Heart left ventricle (tissue), 13 donors: ENCODE data around the gene CAMTA1.

Experiments used
- CTCF ChIP-seq, 12 donors: fragments of 200-600 bp; sonication (generic) in 4 of 12; IDR thresholded peaks; one replicate each; pipeline versions ENCODE4 v1.5.0 to v1.8.0; 2018 to 2022; ENCODE audit warnings: antibody characterized with exemption in 12 of 12, mild to moderate bottlenecking in 5 of 12
- POLR2A ChIP-seq, 2 donors: fragments of 450-650 bp; IDR thresholded peaks; one replicate each; pipeline ENCODE4 v1.6.1; 2017; ENCODE audit warnings: antibody characterized with exemption in 2 of 2, mild to moderate bottlenecking in 2 of 2, moderate library complexity in 2 of 2
- donor health status: ischemic (EF 13 %, LVEDD 7.1; RV severe dilation, severe dysfunction).
- donor health status: DM: no; HTN: yes; CAD: no.
- donor health status: DM: no; HTN: no; CAD: no.
- donor health status: ischemic (EF 25% LVEDD 6.9; RV normal size, moderate dysfunction).
- donor health status: ischemic (EF 25% LVEDD 5.7; RV mildly dilated, moderate dysfunction).
- donor health status: ischemic (EF 35%, LVEDD 5.7; RV mildly dilated, moderate dysfunction).
- donor health status: nonischemic (EF 11% LVEDD 7.7; RV severe dilation, severe dysfunction).
- donor health status: DM: yes; HTN: yes; CAD: no.
- donor health status: PGD.
- donor health status: ischemic (EF 29% LVEDD 5.4; RV normal size, mild dysfunction).
- donor health status: nonischemic (EF 23%, LVEDD 6.1; RV moderate dilation, normal function).

- TF ChIP-seq CTCF (IDR thresholded peaks at IDR 0.05): no peak
- TF ChIP-seq POLR2A (IDR thresholded peaks at IDR 0.05): no peak
These were observed 718.6 kb downstream of the CAMTA1 start for GRCh38 chr1:7503691-7504437.
